IMR-90 (cell line): ENCODE data around the gene LTC4S. TPM values are rescaled to one million over a fixed set of nuclear protein-coding genes. Genes with fewer than 3 reads are reported as not detected.

Source experiments
- ATAC-seq: fragments of 200-7000 bp; cut with Tn5 transposase; 2 replicates; pipeline ENCODE4 v1.9.1; 2020; ENCODE audit warnings: low read depth, mild to moderate bottlenecking, moderate library complexity
- BruUV-seq: library from RNA; stranded (reverse); fragments of 400-500 nt; replicated peaks from 2 replicates; lab custom pipeline; 2021; lab: Mats Ljungman, UMichigan
- CTCF ChIA-PET: fragments of 300-600 bp; formaldehyde crosslinking; extraction: SDS; loops from one replicate; lab custom pipeline; 2021; ENCODE audit warnings: antibody characterized with exemption; lab: Yijun Ruan, JAX
- POLR2A ChIA-PET: fragments of 300-600 bp; sonication (Branson Sonifier 250); formaldehyde crosslinking; loops from one replicate; lab custom pipeline; 2022; ENCODE audit warnings: antibody characterized with exemption; ENCODE audit not compliant: unreplicated experiment; lab: Charles Lee
- DNase-seq: peaks from one replicate; pipeline ENCODE4 v3.0.0; 2013
- H2AFZ ChIP-seq: replicated peaks from 2 replicates; pipeline ENCODE3; 2013; ENCODE audit warnings: low read length, mild to moderate bottlenecking; ENCODE audit not compliant: poor library complexity
- H2AK5ac ChIP-seq: 2 replicates; pipeline ENCODE4 v1.6.1; 2013; ENCODE audit warnings: low read depth, low read length, inconsistent platforms
- H2AK9ac ChIP-seq: replicated peaks from 2 replicates; pipeline ENCODE3; 2013; ENCODE audit warnings: mild to moderate bottlenecking, low read depth, low read length, moderate library complexity; ENCODE audit not compliant: poor library complexity
- H2BK120ac ChIP-seq: 2 replicates; pipeline ENCODE4 v1.6.1; 2013; ENCODE audit warnings: low read depth, low read length, inconsistent platforms
- H2BK15ac ChIP-seq: 3 replicates; pipeline ENCODE4 v1.6.1; 2013; ENCODE audit warnings: low read depth, low read length, inconsistent platforms
- H2BK20ac ChIP-seq: 2 replicates; pipeline ENCODE4 v1.6.1; 2013; ENCODE audit warnings: low read depth, mild to moderate bottlenecking, inconsistent platforms, low read length, moderate library complexity
- H2BK5ac ChIP-seq: 2 replicates; pipeline ENCODE4 v1.6.1; 2013; ENCODE audit warnings: mild to moderate bottlenecking, low read depth, low read length, inconsistent platforms; ENCODE audit not compliant: poor library complexity, severe bottlenecking
- H3K14ac ChIP-seq: replicated peaks from 2 replicates; pipeline ENCODE4 v1.6.1; 2013; ENCODE audit warnings: low read depth, low read length, inconsistent platforms
- H3K18ac ChIP-seq: 2 replicates; pipeline ENCODE4 v1.6.1; 2013; ENCODE audit warnings: low read depth, low read length, control low read depth
- H3K23ac ChIP-seq: 2 replicates; pipeline ENCODE4 v1.6.1; 2013; ENCODE audit warnings: low read depth, low read length, inconsistent platforms
- H3K27ac ChIP-seq: 2 replicates; pipeline ENCODE4 v1.5.1; 2013; ENCODE audit warnings: mild to moderate bottlenecking, control low read depth, low read length; ENCODE audit not compliant: insufficient read depth
- H3K27me3 ChIP-seq: 2 replicates; pipeline ENCODE4 v1.6.1; 2013; ENCODE audit warnings: low read length; ENCODE audit not compliant: control insufficient read depth, insufficient read depth
- H3K36me3 ChIP-seq: 2 replicates; pipeline ENCODE4 v1.6.1; 2013; ENCODE audit warnings: low read length, mixed read lengths; ENCODE audit not compliant: control insufficient read depth, insufficient read depth
- H3K4ac ChIP-seq: 2 replicates; pipeline ENCODE4 v1.6.1; 2013; ENCODE audit warnings: low read depth, low read length, inconsistent platforms
- H3K4me1 ChIP-seq: 2 replicates; pipeline ENCODE4 v1.6.1; 2013; ENCODE audit warnings: low read length, mixed read lengths; ENCODE audit not compliant: control insufficient read depth, insufficient read depth
- H3K4me2 ChIP-seq: 2 replicates; pipeline ENCODE4 v1.6.1; 2013; ENCODE audit warnings: low read depth, mild to moderate bottlenecking, control low read depth, low read length, moderate library complexity
- H3K4me3 ChIP-seq: 2 replicates; pipeline ENCODE4 v1.5.1; 2013; ENCODE audit warnings: low read depth, mild to moderate bottlenecking, control low read depth, low read length, moderate library complexity; ENCODE audit not compliant: insufficient read depth
- H3K56ac ChIP-seq: 2 replicates; pipeline ENCODE4 v1.6.1; 2013; ENCODE audit warnings: low read length, inconsistent platforms; ENCODE audit not compliant: insufficient read depth; ENCODE audit errors: extremely low read depth
- H3K79me1 ChIP-seq, 2 experiments: 2 replicates each; pipeline ENCODE4 v1.6.1; 2013; ENCODE audit warnings: low read length in 2 of 2, inconsistent platforms in 1 of 2, low read depth in 1 of 2
- H3K9ac ChIP-seq: 2 replicates; pipeline ENCODE4 v1.6.1; 2013; ENCODE audit warnings: low read depth, low read length, control low read depth
- H3K9me1 ChIP-seq: 2 replicates; pipeline ENCODE4 v1.6.1; 2013; ENCODE audit warnings: low read length, inconsistent platforms; ENCODE audit not compliant: insufficient read depth
- H3K9me3 ChIP-seq: 2 replicates; pipeline ENCODE4 v1.6.1; 2013; ENCODE audit warnings: low read length; ENCODE audit not compliant: control insufficient read depth, insufficient read depth
- H4K20me1 ChIP-seq: 2 replicates; pipeline ENCODE4 v1.6.1; 2013; ENCODE audit warnings: low read length, inconsistent platforms; ENCODE audit not compliant: insufficient read depth
- H4K5ac ChIP-seq: 2 replicates; pipeline ENCODE4 v1.6.1; 2013; ENCODE audit warnings: mild to moderate bottlenecking, low read depth, low read length, control low read depth
- H4K8ac ChIP-seq, 2 experiments: 2 replicates each; pipeline ENCODE4 v1.6.1; 2013; ENCODE audit warnings: low read depth in 2 of 2, low read length in 2 of 2, control low read depth in 1 of 2, inconsistent platforms in 1 of 2
- H4K91ac ChIP-seq: 2 replicates; pipeline ENCODE4 v1.6.1; 2013; ENCODE audit warnings: low read depth, low read length, inconsistent platforms; ENCODE audit not compliant: insufficient read depth
- BHLHE40 ChIP-seq: fragments of 150-350 bp; IDR thresholded peaks from 2 replicates; pipeline ENCODE4 v1.6.1; 2016; ENCODE audit warnings: mild to moderate bottlenecking, low read depth, low read length
- CEBPB ChIP-seq: IDR thresholded peaks from 2 replicates; pipeline ENCODE4 v1.6.1; 2012; ENCODE audit warnings: low read depth, low read length, improper control_type of control experiment
- FOS ChIP-seq: fragments of 150-350 bp; IDR thresholded peaks from 2 replicates; pipeline ENCODE4 v1.6.1; 2016; ENCODE audit warnings: low read depth, low read length
- MXI1 ChIP-seq: IDR thresholded peaks from 2 replicates; pipeline ENCODE4 v1.6.1; 2012; ENCODE audit warnings: low read depth, mild to moderate bottlenecking, low read length, moderate library complexity, borderline replicate concordance
- NFE2L2 ChIP-seq: fragments of 150-350 bp; IDR thresholded peaks from 2 replicates; pipeline ENCODE4 v1.6.1; 2016; ENCODE audit warnings: low read depth, mild to moderate bottlenecking, low read length
- POLR2A ChIP-seq: IDR thresholded peaks from 2 replicates; pipeline ENCODE4 v1.6.1; 2012; ENCODE audit warnings: mild to moderate bottlenecking, low read depth, low read length
- RAD21 ChIP-seq: IDR thresholded peaks from 2 replicates; pipeline ENCODE4 v1.6.1; 2012; ENCODE audit warnings: low read length, improper control_type of control experiment
- RCOR1 ChIP-seq: IDR thresholded peaks from 2 replicates; pipeline ENCODE4 v1.6.1; 2012; ENCODE audit warnings: mild to moderate bottlenecking, low read length, improper control_type of control experiment; ENCODE audit not compliant: insufficient replicate concordance
- RFX5 ChIP-seq: IDR thresholded peaks from 2 replicates; pipeline ENCODE4 v1.8.0; 2012; ENCODE audit warnings: low read depth, mild to moderate bottlenecking, low read length, moderate library complexity
- SMC3 ChIP-seq: fragments of 150-350 bp; IDR thresholded peaks from 2 replicates; pipeline ENCODE4 v1.6.1; 2016; ENCODE audit warnings: low read depth, mild to moderate bottlenecking, antibody characterized with exemption, low read length, moderate library complexity
- WGBS, 2 experiments: methylation state at CpG; one replicate each; pipeline versions ENCODE4 v1.1.5 to v1.1.7; 2013; ENCODE audit warnings: missing lambda C conversion rate in 2 of 2; ENCODE audit not compliant: insufficient read length in 1 of 2; ENCODE audit errors: extremely low coverage in 2 of 2; 5-methylcytosine and 5-hydroxymethylcytosine counted together
- dilution Hi-C: fragments of 300-500 bp; cut with HindIII; formaldehyde crosslinking; loops from one replicate; pipeline ENCODE4 v1.14.3; 2018; ENCODE audit warnings: low sequenced_read_pairs; ENCODE audit not compliant: unreplicated experiment
- in situ Hi-C: fragments of 300-500 bp; cut with MboI; formaldehyde crosslinking; loops from 3 replicates; pipeline ENCODE4 v1.14.3; 2019; ENCODE audit warnings: low sequenced_read_pairs, inconsistent platforms, mixed read lengths
- intact Hi-C: fragments of 100-400 bp; cut with micrococcal nuclease; formaldehyde crosslinking; loops from 2 replicates; pipeline ENCODE4 v1.10.0; 2022
- polyA plus RNA-seq, 3 experiments: library from polyadenylated mRNA; depleted of rRNA; stranded (reverse); fragments of >200 nt; gene quantifications; 2 replicates each; pipeline ENCODE4 v1.2.3, GENCODE V29; 2012; ENCODE audit warnings: low replicate concordance in 1 of 3
- total RNA-seq: library from RNA; depleted of rRNA; stranded (reverse); fragments of >200 nt; gene quantifications from 2 replicates; pipeline ENCODE4 v1.2.3, GENCODE V29; 2012
- TF ChIP-seq, protein P1 (sequence below): fragments of 150-350 bp; IDR thresholded peaks from 2 replicates; pipeline ENCODE4 v1.6.1; 2016; ENCODE audit warnings: low read depth, mild to moderate bottlenecking, low read length, moderate library complexity, borderline replicate concordance
- TF ChIP-seq, protein P2 (sequence below): fragments of 150-350 bp; IDR thresholded peaks from 2 replicates; pipeline ENCODE4 v1.6.1; 2017; ENCODE audit warnings: mild to moderate bottlenecking, antibody characterized with exemption, low read length, low read depth

LTC4S gene
- total and polyA plus RNA-seq, 2 of the 4 experiments (the other 2 are of a cell fraction) = 0.72 TPM; not detected in 1

DNA sequence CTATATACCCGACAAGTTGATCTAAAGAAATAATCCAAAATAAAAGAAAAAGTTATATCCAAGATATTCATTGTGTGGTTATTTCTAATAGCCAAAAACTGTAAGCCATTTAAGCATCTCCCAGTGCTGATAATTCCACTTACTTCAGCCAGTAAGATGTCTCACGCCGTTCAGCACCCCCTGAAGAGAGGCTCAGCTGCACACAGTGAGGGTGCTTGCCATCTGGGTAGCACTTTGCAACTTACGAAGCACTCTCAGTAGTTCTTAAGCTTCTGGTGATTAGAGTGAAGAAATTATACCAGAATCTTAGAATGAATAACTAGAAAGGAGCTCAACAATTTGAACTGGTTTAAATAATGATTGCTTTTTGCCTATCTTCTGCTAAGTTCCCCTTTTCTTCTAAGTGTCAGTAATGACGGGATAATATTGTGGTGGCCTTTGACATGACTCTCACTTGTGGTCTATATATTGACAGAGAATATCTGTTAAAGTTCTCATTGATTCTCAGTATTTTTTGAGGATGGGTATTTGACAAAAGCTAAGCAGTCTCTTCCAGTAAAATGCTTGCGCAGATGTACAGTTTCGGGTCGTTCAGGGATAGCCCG is 26.2 kb upstream of the LTC4S start:
- H3K27ac ChIP-seq = no peak overlapping the region
- peaks cover 30% of the 10 kb centered on the region for H4K20me1 ChIP-seq
- H3K14ac ChIP-seq = no peak overlapping the region
- DNase-seq (no peak), ATAC-seq (no peak)
- in situ Hi-C loops = no loop called here
- peak overlapping the region; percentile 49; the same call in 1 of the 2 replicates for H2AK5ac ChIP-seq
- H2AK9ac ChIP-seq = no peak overlapping the region
- dilution Hi-C loops = no loop called here
- H3K4me3 ChIP-seq = no peak overlapping the region
- no peak overlapping the region for H3K23ac ChIP-seq
- intact Hi-C loops = no loop called here
- no peak overlapping the region for H2BK15ac ChIP-seq
- no peak overlapping the region for H3K9ac ChIP-seq
- no peak overlapping the region for H3K56ac ChIP-seq
- H3K27me3 ChIP-seq = no peaks in the 10 kb centered on the region
- TF ChIP-seq, protein P1, sequence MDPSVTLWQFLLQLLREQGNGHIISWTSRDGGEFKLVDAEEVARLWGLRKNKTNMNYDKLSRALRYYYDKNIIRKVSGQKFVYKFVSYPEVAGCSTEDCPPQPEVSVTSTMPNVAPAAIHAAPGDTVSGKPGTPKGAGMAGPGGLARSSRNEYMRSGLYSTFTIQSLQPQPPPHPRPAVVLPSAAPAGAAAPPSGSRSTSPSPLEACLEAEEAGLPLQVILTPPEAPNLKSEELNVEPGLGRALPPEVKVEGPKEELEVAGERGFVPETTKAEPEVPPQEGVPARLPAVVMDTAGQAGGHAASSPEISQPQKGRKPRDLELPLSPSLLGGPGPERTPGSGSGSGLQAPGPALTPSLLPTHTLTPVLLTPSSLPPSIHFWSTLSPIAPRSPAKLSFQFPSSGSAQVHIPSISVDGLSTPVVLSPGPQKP = no peak
- no peak for TF ChIP-seq MXI1
- no peak for TF ChIP-seq BHLHE40
- no peak for TF ChIP-seq RCOR1
- no peak for TF ChIP-seq CEBPB
- TF ChIP-seq SMC3 = no peak
- TF ChIP-seq RAD21 = no peak
- TF ChIP-seq NFE2L2 = no peak
- no peak for TF ChIP-seq FOS
- TF ChIP-seq, protein P2, sequence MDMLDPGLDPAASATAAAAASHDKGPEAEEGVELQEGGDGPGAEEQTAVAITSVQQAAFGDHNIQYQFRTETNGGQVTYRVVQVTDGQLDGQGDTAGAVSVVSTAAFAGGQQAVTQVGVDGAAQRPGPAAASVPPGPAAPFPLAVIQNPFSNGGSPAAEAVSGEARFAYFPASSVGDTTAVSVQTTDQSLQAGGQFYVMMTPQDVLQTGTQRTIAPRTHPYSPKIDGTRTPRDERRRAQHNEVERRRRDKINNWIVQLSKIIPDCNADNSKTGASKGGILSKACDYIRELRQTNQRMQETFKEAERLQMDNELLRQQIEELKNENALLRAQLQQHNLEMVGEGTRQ = no peak
- no peak for TF ChIP-seq RFX5
- TF ChIP-seq POLR2A = no peak
- H3K4ac ChIP-seq = no peak overlapping the region
- H3K4me1 ChIP-seq = peaks cover 25% of the 10 kb centered on the region
- no peak overlapping the region for H4K8ac ChIP-seq
- H4K5ac ChIP-seq = no peak overlapping the region
- BruUV-seq = no TSS peak
- H3K4me2 ChIP-seq = no peak overlapping the region
- H3K9me1 ChIP-seq = peaks cover 12% of the 10 kb centered on the region
- H2BK5ac ChIP-seq = no peak overlapping the region
- ChIA-PET CTCF (interaction anchor here (0.9 kb wide), 1 partner anchor 13 kb away, joined by 3 read pairs; no protein-coding TSS in a partner anchor), POLR2A (no interaction called here)
- no peak overlapping the region for H2AFZ ChIP-seq
- no peaks in the 10 kb centered on the region for H3K9me3 ChIP-seq
- H4K91ac ChIP-seq = no peak overlapping the region
- no peak overlapping the region for H2BK20ac ChIP-seq
- H2BK120ac ChIP-seq = no peak overlapping the region
- peaks cover 48% of the 10 kb centered on the region for H3K36me3 ChIP-seq
- H3K79me1 ChIP-seq = peaks cover 37 to 76% of the 10 kb centered on the region in 2 experiments
- no peak overlapping the region for H3K18ac ChIP-seq
- 95% methylated on average over 4 of the region's 9 CpGs; no CpG with 5 or more reads in 1 of the 2 experiments for WGBS, 2 experiments
